HepG2 (cell line): Measurements from ENCODE around the gene SOAT1. TPM values are rescaled to one million over a fixed set of nuclear protein-coding genes. Genes with fewer than 3 reads are reported as not detected.

Source experiments
- ARID3A ChIP-seq: IDR thresholded peaks from 2 replicates; pipeline ENCODE4 v1.6.1; 2012; ENCODE audit warnings: low read depth, low read length, improper control_type of control experiment
- ARNTL ChIP-seq: sonication (generic); formaldehyde crosslinking; IDR thresholded peaks from 2 replicates; pipeline ENCODE4 v1.4.0; 2020; ENCODE audit warnings: mild to moderate bottlenecking, missing genetic modification reagents
- HMG20B ChIP-seq: conservative IDR thresholded peaks from 2 replicates; pipeline ENCODE4 v1.6.1; 2016; ENCODE audit warnings: missing genetic modification reagents, missing compliant biosample characterization
- IRF2 ChIP-seq: IDR thresholded peaks from 2 replicates; pipeline ENCODE4 v1.6.1; 2018; ENCODE audit warnings: missing genetic modification reagents, missing compliant biosample characterization
- KAT7 ChIP-seq: IDR thresholded peaks from 2 replicates; pipeline ENCODE4 v1.6.1; 2018; ENCODE audit warnings: borderline replicate concordance, missing compliant biosample characterization
- MAFF ChIP-seq: IDR thresholded peaks from 2 replicates; pipeline ENCODE4 v1.6.1; 2011; ENCODE audit warnings: low read depth, low read length, improper control_type of control experiment
- MED1 ChIP-seq: sonication (generic); formaldehyde crosslinking; IDR thresholded peaks from 2 replicates; pipeline ENCODE4 v1.4.0; 2020; ENCODE audit warnings: missing genetic modification reagents
- MEF2D ChIP-seq: sonication (generic); formaldehyde crosslinking; IDR thresholded peaks from 2 replicates; pipeline ENCODE4 v1.5.1; 2020; ENCODE audit warnings: mild to moderate bottlenecking, missing genetic modification reagents
- NAIF1 ChIP-seq: sonication (generic); formaldehyde crosslinking; IDR thresholded peaks from 2 replicates; pipeline ENCODE4 v1.5.0; 2020; ENCODE audit warnings: mild to moderate bottlenecking, missing genetic modification reagents, borderline replicate concordance
- NR1H2 ChIP-seq: sonication (generic); formaldehyde crosslinking; IDR thresholded peaks from 2 replicates; pipeline ENCODE4 v1.8.1; 2022; ENCODE audit warnings: low read depth, missing genetic modification reagents, borderline replicate concordance
- PCBP2 ChIP-seq: fragments of 200-400 bp; formaldehyde crosslinking; optimal IDR thresholded peaks from 2 replicates; pipeline ENCODE3; 2018; ENCODE audit warnings: low read length, low read depth; ENCODE audit not compliant: poor library complexity, severe bottlenecking
- SAFB2 ChIP-seq: sonication (generic); formaldehyde crosslinking; IDR thresholded peaks from 2 replicates; pipeline ENCODE4 v1.5.1; 2020; ENCODE audit warnings: missing genetic modification reagents, low read depth, mild to moderate bottlenecking, borderline replicate concordance
- SAP130 ChIP-seq: IDR thresholded peaks from 2 replicates; pipeline ENCODE4 v1.6.1; 2016; ENCODE audit warnings: low read depth
- WIZ ChIP-seq: sonication (generic); formaldehyde crosslinking; IDR thresholded peaks from 2 replicates; pipeline ENCODE4 v1.5.1; 2020; ENCODE audit warnings: mild to moderate bottlenecking, missing genetic modification reagents
- ZNF343 ChIP-seq: sonication (generic); formaldehyde crosslinking; IDR thresholded peaks from 2 replicates; pipeline ENCODE4 v1.4.0; 2020; ENCODE audit warnings: mild to moderate bottlenecking, missing genetic modification reagents
- ZNF432 ChIP-seq: sonication (generic); formaldehyde crosslinking; IDR thresholded peaks from 2 replicates; pipeline ENCODE4 v1.5.0; 2020; ENCODE audit warnings: missing genetic modification reagents, mild to moderate bottlenecking, borderline replicate concordance
- ZNF761 ChIP-seq: sonication (generic); formaldehyde crosslinking; conservative IDR thresholded peaks from 2 replicates; pipeline ENCODE4 v1.4.0; 2020; ENCODE audit warnings: mild to moderate bottlenecking, missing genetic modification reagents
- ZNF766 ChIP-seq: sonication (generic); formaldehyde crosslinking; IDR thresholded peaks from 2 replicates; pipeline ENCODE4 v1.5.0; 2020; ENCODE audit warnings: missing genetic modification reagents, borderline replicate concordance
- ZNF850 ChIP-seq: sonication (generic); formaldehyde crosslinking; conservative IDR thresholded peaks from 2 replicates; pipeline ENCODE4 v1.9.0; 2021; ENCODE audit warnings: mild to moderate bottlenecking, missing genetic modification reagents
- ZSCAN25 ChIP-seq: sonication (generic); formaldehyde crosslinking; IDR thresholded peaks from 2 replicates; pipeline ENCODE4 v1.8.0; 2022; ENCODE audit warnings: mild to moderate bottlenecking, missing genetic modification reagents
- polyA plus RNA-seq, 8 experiments: library from polyadenylated mRNA; depleted of rRNA in 3 of 8; stranded (reverse) in 7 of 8; unstranded in 1 of 8; fragments of >200 nt; fragmentation: Illumina TruSeq in 4 of 8; extraction: Trizol in 4 of 8; gene quantifications; 2 replicates each; pipeline versions ENCODE4 v1.2.1 to v1.2.3, GENCODE V29; 2011 to 2016; ENCODE audit warnings: low read depth in 4 of 8, missing spikeins in 1 of 8, mixed read lengths in 1 of 8; ENCODE audit not compliant: insufficient read depth in 1 of 8
- total RNA-seq, 5 experiments: library from RNA; depleted of rRNA; stranded (reverse); fragments of >200 nt; fragmentation: Illumina TruSeq; extraction: Trizol; gene quantifications; 2 replicates each; pipeline ENCODE4 v1.2.3, GENCODE V29; 2016; ENCODE audit warnings: low read depth in 1 of 5
- TF ChIP-seq, protein P1 (sequence below): IDR thresholded peaks from 2 replicates; pipeline ENCODE4 v1.6.1; 2016
- TF ChIP-seq, protein P2 (sequence below): sonication (generic); formaldehyde crosslinking; IDR thresholded peaks from 2 replicates; pipeline ENCODE4 v1.4.0; 2020; ENCODE audit warnings: mild to moderate bottlenecking, missing genetic modification reagents
- TF ChIP-seq, protein P3 (sequence below): sonication (generic); formaldehyde crosslinking; conservative IDR thresholded peaks from 2 replicates; pipeline ENCODE4 v1.4.0; 2020; ENCODE audit warnings: missing genetic modification reagents

SOAT1 gene
- total and polyA plus RNA-seq, 2 of the 13 experiments (the other 11 are each of a cell fraction or from before 2014, with no cell fraction given), result 22.3 to 52.0 TPM

DNA sequence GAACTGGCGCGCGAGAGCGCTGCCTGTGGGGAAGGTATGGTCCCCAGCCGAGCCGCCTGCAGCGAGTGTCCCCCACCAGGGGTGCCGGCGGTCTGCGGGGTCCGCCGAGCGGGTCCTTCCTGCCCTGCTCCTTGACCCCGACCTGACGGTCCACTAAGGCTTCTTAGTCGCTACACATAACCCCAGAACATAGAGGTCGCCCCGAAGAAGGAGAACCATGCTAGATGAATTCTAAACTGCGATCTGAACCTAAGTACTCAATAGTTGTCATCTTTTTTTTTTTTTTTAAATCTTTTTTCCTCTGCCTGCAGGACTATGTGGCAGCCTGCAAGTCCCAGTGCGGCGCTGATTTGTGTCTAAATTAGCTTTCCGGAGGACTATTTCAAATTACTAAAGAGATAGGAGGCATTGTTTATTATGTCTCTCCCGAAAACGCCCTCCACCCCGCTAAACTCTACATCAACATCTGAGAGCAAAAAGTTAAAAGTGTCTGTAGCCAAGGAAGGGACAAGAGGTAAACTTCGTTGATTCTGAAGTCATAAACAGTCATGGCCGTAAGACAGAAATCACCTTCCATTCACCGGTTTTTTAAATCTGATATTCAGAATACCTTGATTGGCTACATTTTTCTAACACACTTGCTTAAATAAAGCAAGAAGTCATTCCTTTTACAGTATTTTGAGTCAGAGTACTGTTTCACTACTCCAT, 72.7 kb downstream of the SOAT1 start (continued):
- TF ChIP-seq, protein P1, sequence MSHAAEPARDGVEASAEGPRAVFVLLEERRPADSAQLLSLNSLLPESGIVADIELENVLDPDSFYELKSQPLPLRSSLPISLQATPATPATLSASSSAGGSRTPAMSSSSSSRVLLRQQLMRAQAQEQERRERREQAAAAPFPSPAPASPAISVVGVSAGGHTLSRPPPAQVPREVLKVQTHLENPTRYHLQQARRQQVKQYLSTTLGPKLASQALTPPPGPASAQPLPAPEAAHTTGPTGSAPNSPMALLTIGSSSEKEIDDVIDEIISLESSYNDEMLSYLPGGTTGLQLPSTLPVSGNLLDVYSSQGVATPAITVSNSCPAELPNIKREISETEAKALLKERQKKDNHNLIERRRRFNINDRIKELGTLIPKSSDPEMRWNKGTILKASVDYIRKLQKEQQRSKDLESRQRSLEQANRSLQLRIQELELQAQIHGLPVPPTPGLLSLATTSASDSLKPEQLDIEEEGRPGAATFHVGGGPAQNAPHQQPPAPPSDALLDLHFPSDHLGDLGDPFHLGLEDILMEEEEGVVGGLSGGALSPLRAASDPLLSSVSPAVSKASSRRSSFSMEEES (CRISPR knock-in tag), result no peak
- TF ChIP-seq ZNF761 (CRISPR knock-in tag) (no peak), ZNF766 (CRISPR knock-in tag) (no peak), MED1 (CRISPR knock-in tag) (no peak), ZSCAN25 (CRISPR knock-in tag) (no peak), NAIF1 (no peak), ZNF343 (CRISPR knock-in tag) (no peak), ZNF850 (no peak), WIZ (CRISPR knock-in tag) (0 out of 2 replicates have a peak, but pooled peaks have one; percentile 35), ARNTL (CRISPR knock-in tag) (no peak), IRF2 (no peak), MEF2D (CRISPR knock-in tag) (no peak), MAFF (no peak), NR1H2 (CRISPR knock-in tag) (no peak), PCBP2 (no peak), SAP130 (CRISPR knock-in tag) (no peak), ZNF432 (CRISPR knock-in tag) (no peak), SAFB2 (CRISPR knock-in tag) (no peak), HMG20B (CRISPR knock-in tag) (no peak), KAT7 (CRISPR knock-in tag) (no peak), ARID3A (no peak)
- TF ChIP-seq, protein P2, sequence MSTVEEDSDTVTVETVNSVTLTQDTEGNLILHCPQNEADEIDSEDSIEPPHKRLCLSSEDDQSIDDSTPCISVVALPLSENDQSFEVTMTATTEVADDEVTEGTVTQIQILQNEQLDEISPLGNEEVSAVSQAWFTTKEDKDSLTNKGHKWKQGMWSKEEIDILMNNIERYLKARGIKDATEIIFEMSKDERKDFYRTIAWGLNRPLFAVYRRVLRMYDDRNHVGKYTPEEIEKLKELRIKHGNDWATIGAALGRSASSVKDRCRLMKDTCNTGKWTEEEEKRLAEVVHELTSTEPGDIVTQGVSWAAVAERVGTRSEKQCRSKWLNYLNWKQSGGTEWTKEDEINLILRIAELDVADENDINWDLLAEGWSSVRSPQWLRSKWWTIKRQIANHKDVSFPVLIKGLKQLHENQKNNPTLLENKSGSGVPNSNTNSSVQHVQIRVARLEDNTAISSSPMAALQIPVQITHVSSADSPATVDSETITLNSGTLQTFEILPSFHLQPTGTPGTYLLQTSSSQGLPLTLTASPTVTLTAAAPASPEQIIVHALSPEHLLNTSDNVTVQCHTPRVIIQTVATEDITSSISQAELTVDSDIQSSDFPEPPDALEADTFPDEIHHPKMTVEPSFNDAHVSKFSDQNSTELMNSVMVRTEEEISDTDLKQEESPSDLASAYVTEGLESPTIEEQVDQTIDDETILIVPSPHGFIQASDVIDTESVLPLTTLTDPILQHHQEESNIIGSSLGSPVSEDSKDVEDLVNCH, result no peak
- TF ChIP-seq, protein P3, sequence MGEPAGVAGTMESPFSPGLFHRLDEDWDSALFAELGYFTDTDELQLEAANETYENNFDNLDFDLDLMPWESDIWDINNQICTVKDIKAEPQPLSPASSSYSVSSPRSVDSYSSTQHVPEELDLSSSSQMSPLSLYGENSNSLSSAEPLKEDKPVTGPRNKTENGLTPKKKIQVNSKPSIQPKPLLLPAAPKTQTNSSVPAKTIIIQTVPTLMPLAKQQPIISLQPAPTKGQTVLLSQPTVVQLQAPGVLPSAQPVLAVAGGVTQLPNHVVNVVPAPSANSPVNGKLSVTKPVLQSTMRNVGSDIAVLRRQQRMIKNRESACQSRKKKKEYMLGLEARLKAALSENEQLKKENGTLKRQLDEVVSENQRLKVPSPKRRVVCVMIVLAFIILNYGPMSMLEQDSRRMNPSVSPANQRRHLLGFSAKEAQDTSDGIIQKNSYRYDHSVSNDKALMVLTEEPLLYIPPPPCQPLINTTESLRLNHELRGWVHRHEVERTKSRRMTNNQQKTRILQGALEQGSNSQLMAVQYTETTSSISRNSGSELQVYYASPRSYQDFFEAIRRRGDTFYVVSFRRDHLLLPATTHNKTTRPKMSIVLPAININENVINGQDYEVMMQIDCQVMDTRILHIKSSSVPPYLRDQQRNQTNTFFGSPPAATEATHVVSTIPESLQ, result no peak
